Aorta (tissue), 5 donors: Measurements from ENCODE around the gene TMEM158. TPM values are rescaled to one million over a fixed set of nuclear protein-coding genes. Genes with fewer than 3 reads are reported as not detected.

Source experiments
- ATAC-seq: fragments of 200-7000 bp; cut with Tn5 transposase; one replicate; pipeline ENCODE4 v1.9.1; 2022; ENCODE audit warnings: moderate library complexity; ENCODE audit not compliant: low FRiP score
- DNase-seq, 2 donors: peaks; one replicate each; pipeline ENCODE4 v3.0.0-alpha.2; 2020
- H3K27ac ChIP-seq, 2 donors: one replicate each; pipeline ENCODE4 v1.5.1; 2013; ENCODE audit warnings: low read length in 2 of 2, mild to moderate bottlenecking in 2 of 2, moderate library complexity in 2 of 2, control low read depth in 1 of 2, inconsistent platforms in 1 of 2, low read depth in 1 of 2
- H3K27me3 ChIP-seq, 2 donors: one replicate each; pipeline ENCODE4 v1.6.1; 2013; ENCODE audit warnings: control low read depth in 1 of 2, low read length in 1 of 2, mild to moderate bottlenecking in 1 of 2, moderate library complexity in 1 of 2; ENCODE audit not compliant: insufficient read depth in 2 of 2, control insufficient read depth in 1 of 2
- H3K36me3 ChIP-seq, 2 donors: one replicate each; pipeline ENCODE4 v1.6.1; 2013; ENCODE audit warnings: control low read depth in 1 of 2, low read length in 1 of 2, mild to moderate bottlenecking in 1 of 2; ENCODE audit not compliant: insufficient read depth in 2 of 2, control insufficient read depth in 1 of 2
- H3K4me1 ChIP-seq, 2 donors: one replicate each; pipeline ENCODE4 v1.6.1; 2013; ENCODE audit warnings: low read length in 2 of 2, control low read depth in 1 of 2, mild to moderate bottlenecking in 1 of 2, moderate library complexity in 1 of 2; ENCODE audit not compliant: insufficient read depth in 2 of 2, control insufficient read depth in 1 of 2
- H3K4me3 ChIP-seq, 2 donors: one replicate each; pipeline ENCODE4 v1.5.1; 2013; ENCODE audit warnings: low read length in 2 of 2, control low read depth in 1 of 2, mild to moderate bottlenecking in 1 of 2
- H3K9me3 ChIP-seq: one replicate; pipeline ENCODE4 v1.6.1; 2013; ENCODE audit warnings: mild to moderate bottlenecking, low read length; ENCODE audit not compliant: control insufficient read depth
- WGBS, 2 donors: extraction: QIAGEN DNeasy Blood & Tissue Kit; methylation state at CpG; one replicate each; pipeline ENCODE4 v1.1.7; 2013; 5-methylcytosine and 5-hydroxymethylcytosine counted together
- intact Hi-C, 2 donors: fragments of 100-400 bp; cut with DNase I; formaldehyde crosslinking; loops; one replicate each; pipeline versions ENCODE4 v1.14.2 to v1.15.0; 2022
- polyA plus RNA-seq, 2 donors: library from polyadenylated mRNA; stranded (reverse); fragments of 200-250 nt; gene quantifications; one replicate each; pipeline ENCODE4 v1.2.3, GENCODE V29; 2013
- total RNA-seq, 2 donors: library from RNA; stranded (reverse); fragmentation: NEBNext Ultra II Directional; extraction: Animal tissue kit (Norgen Biotek cat#: 25700); gene quantifications; one replicate each; pipeline ENCODE4 v1.2.1, GENCODE V29; 2021
- donor health status: healthy with polysubstance abuse.
- donor health status: Bipolar disorder and iron deficiency.
- donor health status: DM: no; HTN: no; CAD: no.
- donor health status: DM: no; HTN: no; CAD: no.
- donor health status: DM: yes; HTN: yes; CAD: no.

Gene TMEM158
- total and polyA plus RNA-seq, 4 donors = 0.88 to 3.2 (median 3.0) TPM; not detected in 1

DNA sequence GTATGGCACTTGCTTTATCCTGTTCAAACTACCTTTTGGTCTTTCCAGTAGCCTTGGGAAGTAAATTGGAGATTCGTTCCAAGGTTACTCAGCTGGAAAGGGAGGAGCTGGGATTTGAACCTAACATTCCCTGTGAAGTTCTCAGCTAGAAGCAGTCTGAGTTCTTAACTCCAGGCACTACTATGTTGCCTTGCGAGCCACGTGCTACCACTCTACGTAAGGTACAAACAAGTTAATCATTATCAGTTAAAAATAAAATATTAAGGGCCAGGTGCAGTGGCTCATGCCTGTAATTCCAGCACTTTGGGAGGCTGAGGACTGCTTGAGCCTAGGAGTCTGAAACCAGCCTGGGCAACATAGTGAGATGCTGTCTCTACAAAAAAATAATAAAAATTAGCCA lies 49.2 kb downstream of the TMEM158 start:
- WGBS, 2 donors = 61 to 78% methylated on average over 4 of the region's 4 CpGs
- no peak for ATAC-seq

More for the DNA sequence above, 49.2 kb downstream of the TMEM158 start:
- Histone ChIP-seq H3K27me3 (no peaks in the 10 kb centered on the region), H3K9me3 (no peaks in the 10 kb centered on the region), H3K4me1 (no peaks in the 10 kb centered on the region), H3K36me3 (no peaks in the 10 kb centered on the region), H3K4me3 (no peak overlapping the region), H3K27ac (no peak overlapping the region)
- no peak for DNase-seq
- intact Hi-C loops = no loop called here

Other genes with a start within 250 kb of the TMEM158 start
- 100 to 1,000 TPM in 1 of 2 donors, 10 to 100 TPM in 1; 96.9 to 109 TPM for gene CLEC3B, start 200.0 kb downstream of the TMEM158 start, total RNA-seq
- 100 to 1,000 TPM in 1 of 2 donors, 10 to 100 TPM in 1; 69.1 to 177 TPM for gene CLEC3B, start 200.0 kb downstream of the TMEM158 start, polyA plus RNA-seq
- 1 to 10 TPM; 3.8 to 8.9 TPM for gene CDCP1, start 79.9 kb downstream of the TMEM158 start, total RNA-seq
- gene CDCP1, start 79.9 kb downstream of the TMEM158 start, polyA plus RNA-seq = 1 to 10 TPM in 1 of 2 donors, under 1 TPM in 1; 0.33 to 2.1 TPM
- gene LARS2, start 162.3 kb upstream of the TMEM158 start, total RNA-seq = 10 to 100 TPM; 10.3 to 14.4 TPM
- gene LARS2, start 162.3 kb upstream of the TMEM158 start, polyA plus RNA-seq = 1 to 10 TPM; 1.6 to 2.7 TPM